ENCODE measurements around the gene GLI1. TPM values are rescaled to one million over a fixed set of nuclear protein-coding genes. Genes with fewer than 3 reads are reported as not detected.
A peak's percentile ranks its signal among the peaks of the same experiment; 100 is the strongest.

Gene GLI1
- polyA plus RNA-seq, 2 of the 4 experiments (the other 2 are of a cell fraction), result 13.1 to 27.3 TPM

DNA sequence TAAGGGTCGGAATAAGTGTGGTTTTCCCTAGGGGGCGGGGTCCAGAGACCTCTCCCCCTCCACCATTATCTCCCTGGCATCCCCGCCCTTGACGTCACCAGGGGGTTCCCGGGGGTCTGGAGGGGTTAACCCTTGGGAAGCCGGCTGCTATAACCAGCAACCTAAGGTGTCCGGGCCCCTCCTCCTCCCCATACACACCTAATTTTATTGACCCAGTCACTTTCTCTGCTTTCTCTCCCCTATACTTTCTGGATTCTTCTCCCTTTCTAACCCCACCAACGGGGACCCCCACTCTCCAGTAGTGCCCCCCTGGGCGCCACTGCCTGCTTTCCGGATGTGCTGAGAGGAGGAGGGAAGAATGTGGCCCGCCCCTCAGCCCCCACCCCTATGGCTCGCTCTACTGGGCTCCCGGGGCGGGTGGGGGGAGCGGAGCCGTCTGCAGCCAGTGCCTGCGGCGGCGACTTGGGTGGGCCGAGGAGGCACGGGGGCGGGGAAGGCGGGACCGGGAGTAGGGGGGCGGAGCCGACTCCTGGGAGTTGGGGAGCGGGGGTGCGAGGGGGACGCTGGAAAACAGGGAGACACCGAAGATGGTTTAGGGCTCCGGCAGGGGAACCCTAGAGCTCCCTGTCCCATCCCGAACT is 1.8 kb downstream of the GLI1 start:
- FAIRE-seq (no peak), DNase-seq (ENCODE audit: low read depth in 1 of 2, low spot score in 1 of 2) (peak; percentile 86 to 92), ATAC-seq (peak; percentile 49 to 68)
- H3K4me2 ChIP-seq, result peak overlapping the region; percentile 97
- no peaks in the 10 kb centered on the region for H3K9me3 ChIP-seq
- peaks cover 30% of the 10 kb centered on the region for H3K4me1 ChIP-seq
- ChIA-PET POLR2A (interaction anchor here (0.6 kb wide), 1 partner anchor 34 kb away, joined by 4 read pairs; no protein-coding TSS in a partner anchor), CTCF (interaction anchor here (0.9 to 9.7 kb wide), 10 partner anchors 9 to 274 kb away, joined by 3 to 240 read pairs (median 6); partner anchors contain the start of genes ARHGAP9, INHBE and MARS1)
- no peak for TF ChIP-seq NPAS2 (CRISPR knock-in tag; IDR thresholded peaks at IDR 0.05; ENCODE audit: borderline replicate concordance)
- no peak for TF ChIP-seq CBX2 (IDR thresholded peaks at IDR 0.05; ENCODE audit: borderline replicate concordance, low read depth)
- no peak for TF ChIP-seq CEBPB (IDR thresholded peaks at IDR 0.05)
- TF ChIP-seq, protein P1, sequence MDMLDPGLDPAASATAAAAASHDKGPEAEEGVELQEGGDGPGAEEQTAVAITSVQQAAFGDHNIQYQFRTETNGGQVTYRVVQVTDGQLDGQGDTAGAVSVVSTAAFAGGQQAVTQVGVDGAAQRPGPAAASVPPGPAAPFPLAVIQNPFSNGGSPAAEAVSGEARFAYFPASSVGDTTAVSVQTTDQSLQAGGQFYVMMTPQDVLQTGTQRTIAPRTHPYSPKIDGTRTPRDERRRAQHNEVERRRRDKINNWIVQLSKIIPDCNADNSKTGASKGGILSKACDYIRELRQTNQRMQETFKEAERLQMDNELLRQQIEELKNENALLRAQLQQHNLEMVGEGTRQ (IDR thresholded peaks at IDR 0.05), result no peak
- no peak for TF ChIP-seq CHD2 (IDR thresholded peaks at IDR 0.05; ENCODE audit: low read length, partially characterized antibody)
- peak; percentile 45; the same call in 1 of the 2 replicates for TF ChIP-seq GATA3 (IDR thresholded peaks at IDR 0.05; ENCODE audit: borderline replicate concordance)
- TF ChIP-seq, protein P2, sequence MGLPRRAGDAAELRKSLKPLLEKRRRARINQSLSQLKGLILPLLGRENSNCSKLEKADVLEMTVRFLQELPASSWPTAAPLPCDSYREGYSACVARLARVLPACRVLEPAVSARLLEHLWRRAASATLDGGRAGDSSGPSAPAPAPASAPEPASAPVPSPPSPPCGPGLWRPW (IDR thresholded peaks at IDR 0.05), result no peak
- peak; percentile 76 for TF ChIP-seq PBX3 (IDR thresholded peaks at IDR 0.05)
- no peak for TF ChIP-seq BHLHE40 (IDR thresholded peaks at IDR 0.05; ENCODE audit: low read depth, low read length)
- TF ChIP-seq BCL3 (IDR thresholded peaks at IDR 0.05), result no peak; the same call in 2 of the 3 replicates
- TF ChIP-seq TP53 (CRISPR knock-in tag; IDR thresholded peaks at IDR 0.05), result no peak
- TF ChIP-seq MAZ (IDR thresholded peaks at IDR 0.05; ENCODE audit: borderline replicate concordance, low read depth, low read length), result no peak
- no peak for TF ChIP-seq CBX8 (IDR thresholded peaks at IDR 0.05)
- TF ChIP-seq HOXB13 (CRISPR knock-in tag; IDR thresholded peaks at IDR 0.05; ENCODE audit: low read depth), result no peak
- peak; percentile 14 to 53; a peak in 2 of 5 replicates for TF ChIP-seq EP300 (IDR thresholded peaks at IDR 0.05)
- TF ChIP-seq SREBF2 (IDR thresholded peaks at IDR 0.05), result no peak
- TF ChIP-seq TFCP2L1 (CRISPR knock-in tag; IDR thresholded peaks at IDR 0.05), result no peak
- TF ChIP-seq FOSL2 (IDR thresholded peaks at IDR 0.05), result no peak
- no peak for TF ChIP-seq FOSL2 (CRISPR knock-in tag; IDR thresholded peaks at IDR 0.05)
- TF ChIP-seq HDAC2 (IDR thresholded peaks at IDR 0.05), result no peak
- peak; percentile 5 to 52; a peak in 4 of 5 replicates for TF ChIP-seq JUN (IDR thresholded peaks at IDR 0.05)
- H3K27ac ChIP-seq, result peak overlapping the region; percentile 92 to 99
- WGBS (ENCODE audit: missing lambda C conversion rate), result under 1% methylated on average over 14 of the region's 32 CpGs
- peak overlapping the region; percentile 65 for H3K4me3 ChIP-seq

DNA sequence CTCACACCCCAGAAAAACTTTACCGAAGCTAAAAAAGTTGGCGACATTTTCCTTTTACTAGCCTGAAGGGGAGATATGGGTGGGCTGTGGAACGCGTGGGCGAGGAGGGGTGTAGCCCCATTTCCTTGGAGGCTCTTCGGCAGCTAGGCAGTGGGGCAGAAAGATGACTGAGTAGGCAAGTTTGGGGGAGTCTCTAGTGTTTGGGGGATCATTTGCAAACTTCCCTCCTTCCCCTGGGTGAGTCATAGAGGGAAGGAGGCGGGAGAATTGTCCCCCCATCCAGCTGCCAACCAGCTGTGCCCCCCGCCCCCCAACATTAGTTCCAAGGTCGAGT is 2.3 kb downstream of the GLI1 start:
- H3K27ac ChIP-seq, result peak overlapping the region; percentile 92 to 99
- 2% methylated on average over 9 of the region's 9 CpGs for WGBS (ENCODE audit: missing lambda C conversion rate)
- peak; percentile 12 to 17 for ATAC-seq

More for the DNA sequence above, 2.3 kb downstream of the GLI1 start:
- H3K4me2 ChIP-seq, result peak overlapping the region; percentile 97
- DNase-seq (ENCODE audit: low read depth in 1 of 2, low spot score in 1 of 2), result no peak
- no peaks in the 10 kb centered on the region for H3K9me3 ChIP-seq
- ChIA-PET POLR2A (interaction anchor here (0.6 kb wide), 2 partner anchors 20 to 35 kb away, joined by 4 to 6 read pairs; no protein-coding TSS in a partner anchor), CTCF (interaction anchor here (0.6 to 9.7 kb wide), 31 partner anchors 10 to 534 kb away, joined by 3 to 240 read pairs (median 5); partner anchors contain the start of genes ARHGAP9, INHBC, INHBE and MARS1)
- H3K4me3 ChIP-seq, result peak overlapping the region; percentile 65
- TF ChIP-seq JUN (IDR thresholded peaks at IDR 0.05), result peak in 1 of 2 experiments; percentile 35; a peak in 1 of 5 replicates
- TF ChIP-seq FOSB (CRISPR knock-in tag; IDR thresholded peaks at IDR 0.05), result peak; percentile 39; the same call in 1 of the 2 replicates
- no peak for TF ChIP-seq ELK1 (IDR thresholded peaks at IDR 0.05; ENCODE audit: low read depth, low read length)
- no peak for TF ChIP-seq RCOR1 (IDR thresholded peaks at IDR 0.05; ENCODE audit: low read depth, low read length)
- 0 out of 2 replicates have a peak, but pooled peaks have one; percentile 84 for TF ChIP-seq HOXA7 (CRISPR knock-in tag; IDR thresholded peaks at IDR 0.05)
- TF ChIP-seq HOXB5 (CRISPR knock-in tag; IDR thresholded peaks at IDR 0.05), result no peak
- TF ChIP-seq FOSL2 (IDR thresholded peaks at IDR 0.05), result no peak; the same call in 1 of the 2 replicates
- TF ChIP-seq FOSL2 (CRISPR knock-in tag; IDR thresholded peaks at IDR 0.05), result peak; percentile 82
- TF ChIP-seq BCL3 (IDR thresholded peaks at IDR 0.05), result peak; percentile 67; the same call in 1 of the 3 replicates
- no peak for TF ChIP-seq SMC3 (IDR thresholded peaks at IDR 0.05)
- 0 out of 2 replicates have a peak, but pooled peaks have one; percentile 7 for TF ChIP-seq E2F6 (IDR thresholded peaks at IDR 0.05; ENCODE audit: borderline replicate concordance, low read depth)
- no peak for TF ChIP-seq EHMT2 (IDR thresholded peaks at IDR 0.05; ENCODE audit: low read depth)
- no peak for TF ChIP-seq FOXS1 (CRISPR knock-in tag; IDR thresholded peaks at IDR 0.05)
- TF ChIP-seq EP300 (IDR thresholded peaks at IDR 0.05), result 0 out of 5 replicates have a peak, but pooled peaks of 1 of the 2 experiments have one; percentile 18
- FAIRE-seq, result no peak
- peaks cover 25% of the 10 kb centered on the region for H3K4me1 ChIP-seq
